Neural progenitor cell (in vitro differentiated cells): ENCODE measurements around the gene GINS3.

Experiments used
- CTCF ChIP-seq: fragments of 200-600 bp; sonication (generic); IDR thresholded peaks from 2 replicates; pipeline ENCODE4 v1.5.1; 2017; ENCODE audit warnings: antibody characterized with exemption, mild to moderate bottlenecking
- EZH2 ChIP-seq: fragments of 200-600 bp; sonication (generic); IDR thresholded peaks from 2 replicates; pipeline ENCODE4 v1.6.1; 2017; ENCODE audit warnings: antibody characterized with exemption, mild to moderate bottlenecking, moderate library complexity
- EZH2phosphoT487 ChIP-seq: fragments of 200-600 bp; sonication (generic); IDR thresholded peaks from 2 replicates; pipeline ENCODE4 v1.6.1; 2017; ENCODE audit warnings: antibody characterized with exemption

GRCh38 chr16:58421529-58421928 is 29.3 kb downstream of the GINS3 start:
- TF ChIP-seq CTCF (no peak), EZH2phosphoT487 (no peak), EZH2 (no peak)
